Suppressor macrophage treated with lipopolysaccharide for 4 hours (primary cell): Measurements from ENCODE around the gene CLASP1.
"Not testable (repeated sequence)": the region's sequence is repeated elsewhere in the genome, so short reads cannot be mapped to it uniquely, and the experiment has no call there.

Experiments
- DNase-seq: peaks from one replicate; pipeline ENCODE4 v3.0.0-alpha.2; 2020

The CLASP1 gene

GRCh38 chr2:121492409-121492808, 156.9 kb downstream of the CLASP1 start:
- DNase-seq, result no peak

- no peak for DNase-seq
Measured at GRCh38 chr2:121491518-121491917, 157.7 kb downstream of the CLASP1 start.

GRCh38 chr2:121490584-121491133, 158.6 kb downstream of the CLASP1 start:
- no peak for DNase-seq

- no peak for DNase-seq
Measured at GRCh38 chr2:121489911-121490583, 159.2 kb downstream of the CLASP1 start.

- DNase-seq, result no peak
Measured at GRCh38 chr2:121489284-121489683, 160.0 kb downstream of the CLASP1 start.

- DNase-seq, result no peak
Measured at GRCh38 chr2:121486191-121486790, 163.0 kb downstream of the CLASP1 start.

GRCh38 chr2:121485039-121485438, 164.2 kb downstream of the CLASP1 start:
- no peak for DNase-seq

- DNase-seq, result peak; percentile 6
Measured at GRCh38 chr2:121483846-121484245, 165.4 kb downstream of the CLASP1 start.

GRCh38 chr2:121483021-121483420, 166.2 kb downstream of the CLASP1 start:
- DNase-seq, result no peak

GRCh38 chr2:121480826-121481225, 168.4 kb downstream of the CLASP1 start:
- no peak for DNase-seq

- no peak for DNase-seq
Measured at GRCh38 chr2:121479882-121480522, 169.3 kb downstream of the CLASP1 start.

- DNase-seq, result no peak
Measured at GRCh38 chr2:121478996-121479745, 170.1 kb downstream of the CLASP1 start.

- DNase-seq, result not testable (repeated sequence)
Measured at GRCh38 chr2:121478358-121478995, 170.8 kb downstream of the CLASP1 start.

- DNase-seq, result no peak
Measured at GRCh38 chr2:121476684-121477083, 172.6 kb downstream of the CLASP1 start.

GRCh38 chr2:121475811-121476571, 173.3 kb downstream of the CLASP1 start:
- DNase-seq, result no peak

- no peak for DNase-seq
Measured at GRCh38 chr2:121473512-121473911, 175.8 kb downstream of the CLASP1 start.

GRCh38 chr2:121472470-121472993, 176.7 kb downstream of the CLASP1 start:
- DNase-seq, result no peak

- DNase-seq, result no peak
Measured at GRCh38 chr2:121471532-121472469, 177.5 kb downstream of the CLASP1 start.

- no peak for DNase-seq
Measured at GRCh38 chr2:121470917-121471316, 178.3 kb downstream of the CLASP1 start.

GRCh38 chr2:121469356-121469755, 179.9 kb downstream of the CLASP1 start:
- DNase-seq, result no peak
